ENCODE data around the gene CAPS. TPM values are rescaled to one million over a fixed set of nuclear protein-coding genes. Genes with fewer than 3 reads are reported as not detected.
"Not testable (repeated sequence)": the region's sequence is repeated elsewhere in the genome, so short reads cannot be mapped to it uniquely, and the experiment has no call there.

The CAPS gene
- total RNA-seq, 1 donor from 2014 or later, result 3.4 TPM

- H3K36me3 Mint-ChIP-seq (ENCODE audit: low read depth), result peaks cover 23% of the 10 kb centered on the region
- DNase-seq (ENCODE audit: low spot score), result no peak
- H3K27me3 Mint-ChIP-seq (ENCODE audit: insufficient read depth), result no peaks in the 10 kb centered on the region
- peaks cover 79% of the 10 kb centered on the region for H3K4me1 Mint-ChIP-seq (ENCODE audit: low read depth)
- H3K4me3 Mint-ChIP-seq, result peak overlapping the region; percentile 76
- H3K9me3 Mint-ChIP-seq, result no peaks in the 10 kb centered on the region
- H3K27ac Mint-ChIP-seq, result peak overlapping the region; percentile 98
- intact Hi-C loops (cut with micrococcal nuclease), result loop anchor here (1.0 to 2.0 kb wide), 3 partner anchors 9 to 49 kb away; partner anchors contain the start of genes RANBP3 and VMAC
Measured at GRCh38 chr19:5953030-5953589, 39.1 kb downstream of the CAPS start.

GRCh38 chr19:5953680-5954213, 39.7 kb downstream of the CAPS start:
- Mint-ChIP-seq H3K9me3 (no peaks in the 10 kb centered on the region), H3K4me1 (ENCODE audit: low read depth) (peaks cover 75% of the 10 kb centered on the region), H3K27me3 (ENCODE audit: insufficient read depth) (no peaks in the 10 kb centered on the region), H3K4me3 (peak overlapping the region; percentile 76), H3K27ac (peak overlapping the region; percentile 98), H3K36me3 (ENCODE audit: low read depth) (peaks cover 21% of the 10 kb centered on the region)
- intact Hi-C loops (cut with micrococcal nuclease), result loop anchor here (1.0 to 2.0 kb wide), 4 partner anchors 9 to 49 kb away; partner anchors contain the start of genes RANBP3 and VMAC
- DNase-seq (ENCODE audit: low spot score), result peak; percentile 24

GRCh38 chr19:5954293-5954692, 40.2 kb downstream of the CAPS start:
- intact Hi-C loops (cut with micrococcal nuclease), result loop anchor here (2.0 kb wide), 1 partner anchor 15 kb away; no protein-coding TSS in a partner anchor
- Mint-ChIP-seq H3K9me3 (no peaks in the 10 kb centered on the region), H3K36me3 (ENCODE audit: low read depth) (peaks cover 20% of the 10 kb centered on the region), H3K4me1 (ENCODE audit: low read depth) (peaks cover 69% of the 10 kb centered on the region), H3K27ac (peak overlapping the region; percentile 98), H3K4me3 (peak overlapping the region; percentile 76), H3K27me3 (ENCODE audit: insufficient read depth) (no peaks in the 10 kb centered on the region)
- DNase-seq (ENCODE audit: low spot score), result no peak

GRCh38 chr19:5955636-5955935, 41.5 kb downstream of the CAPS start:
- no peak for DNase-seq (ENCODE audit: low spot score)
- H3K4me1 Mint-ChIP-seq (ENCODE audit: low read depth), result peaks cover 62% of the 10 kb centered on the region
- no peak overlapping the region for H3K4me3 Mint-ChIP-seq
- peak overlapping the region; percentile 18 for H3K27ac Mint-ChIP-seq
- H3K9me3 Mint-ChIP-seq, result no peaks in the 10 kb centered on the region
- H3K27me3 Mint-ChIP-seq (ENCODE audit: insufficient read depth), result no peaks in the 10 kb centered on the region
- intact Hi-C loops (cut with micrococcal nuclease), result loop anchor here (2.0 kb wide), 1 partner anchor 13 kb away; no protein-coding TSS in a partner anchor
- H3K36me3 Mint-ChIP-seq (ENCODE audit: low read depth), result peaks cover 12% of the 10 kb centered on the region

GRCh38 chr19:5956323-5956722, 42.3 kb downstream of the CAPS start:
- no peak overlapping the region for H3K4me3 Mint-ChIP-seq
- no peak for DNase-seq (ENCODE audit: low spot score)
- no peaks in the 10 kb centered on the region for H3K9me3 Mint-ChIP-seq
- peaks cover 60% of the 10 kb centered on the region for H3K4me1 Mint-ChIP-seq (ENCODE audit: low read depth)
- peaks cover 12% of the 10 kb centered on the region for H3K36me3 Mint-ChIP-seq (ENCODE audit: low read depth)
- no peaks in the 10 kb centered on the region for H3K27me3 Mint-ChIP-seq (ENCODE audit: insufficient read depth)
- intact Hi-C loops (cut with micrococcal nuclease), result no loop called here
- peak overlapping the region; percentile 48 for H3K27ac Mint-ChIP-seq

- no peak overlapping the region for H3K4me3 Mint-ChIP-seq
- peaks cover 9% of the 10 kb centered on the region for H3K36me3 Mint-ChIP-seq (ENCODE audit: low read depth)
- H3K27ac Mint-ChIP-seq, result no peak overlapping the region
- peaks cover 58% of the 10 kb centered on the region for H3K4me1 Mint-ChIP-seq (ENCODE audit: low read depth)
- no peaks in the 10 kb centered on the region for H3K27me3 Mint-ChIP-seq (ENCODE audit: insufficient read depth)
- no peak for DNase-seq (ENCODE audit: low spot score)
- no peaks in the 10 kb centered on the region for H3K9me3 Mint-ChIP-seq
- intact Hi-C loops (cut with micrococcal nuclease), result no loop called here
Measured at GRCh38 chr19:5956728-5957127, 42.7 kb downstream of the CAPS start.

GRCh38 chr19:5957170-5957569, 43.1 kb downstream of the CAPS start:
- H3K4me1 Mint-ChIP-seq (ENCODE audit: low read depth), result peaks cover 60% of the 10 kb centered on the region

GRCh38 chr19:5958074-5958850, 44.2 kb downstream of the CAPS start:
- Mint-ChIP-seq H3K4me1 (ENCODE audit: low read depth) (peaks cover 61% of the 10 kb centered on the region), H3K4me3 (no peak overlapping the region)

More at GRCh38 chr19:5957170-5957569, 43.1 kb downstream of the CAPS start:
- H3K27me3 Mint-ChIP-seq (ENCODE audit: insufficient read depth), result no peaks in the 10 kb centered on the region
- peak overlapping the region; percentile 30 for H3K27ac Mint-ChIP-seq
- H3K4me3 Mint-ChIP-seq, result no peak overlapping the region
- intact Hi-C loops (cut with micrococcal nuclease), result no loop called here
- H3K36me3 Mint-ChIP-seq (ENCODE audit: low read depth), result peaks cover 8% of the 10 kb centered on the region
- H3K9me3 Mint-ChIP-seq, result no peaks in the 10 kb centered on the region
- no peak for DNase-seq (ENCODE audit: low spot score)

GRCh38 chr19:5958851-5959122, 44.7 kb downstream of the CAPS start:
- Mint-ChIP-seq H3K4me3 (no peak overlapping the region), H3K4me1 (ENCODE audit: low read depth) (peaks cover 59% of the 10 kb centered on the region), H3K27me3 (ENCODE audit: insufficient read depth) (no peaks in the 10 kb centered on the region), H3K36me3 (ENCODE audit: low read depth) (peaks cover 9% of the 10 kb centered on the region), H3K9me3 (no peaks in the 10 kb centered on the region), H3K27ac (peak overlapping the region; percentile 22)
- intact Hi-C loops (cut with micrococcal nuclease), result no loop called here
- DNase-seq (ENCODE audit: low spot score), result no peak

More at GRCh38 chr19:5958074-5958850, 44.2 kb downstream of the CAPS start:
- H3K9me3 Mint-ChIP-seq, result no peaks in the 10 kb centered on the region
- peaks cover 9% of the 10 kb centered on the region for H3K36me3 Mint-ChIP-seq (ENCODE audit: low read depth)
- no peaks in the 10 kb centered on the region for H3K27me3 Mint-ChIP-seq (ENCODE audit: insufficient read depth)
- peak overlapping the region; percentile 29 for H3K27ac Mint-ChIP-seq
- intact Hi-C loops (cut with micrococcal nuclease), result no loop called here
- DNase-seq (ENCODE audit: low spot score), result no peak

- peak overlapping the region; percentile 22 for H3K27ac Mint-ChIP-seq
- peaks cover 59% of the 10 kb centered on the region for H3K4me1 Mint-ChIP-seq (ENCODE audit: low read depth)
- intact Hi-C loops (cut with micrococcal nuclease), result loop anchor here (10.0 kb wide), 1 partner anchor 155 kb away; the partner anchor contains the start of gene NRTN
- no peaks in the 10 kb centered on the region for H3K9me3 Mint-ChIP-seq
- peaks cover 9% of the 10 kb centered on the region for H3K36me3 Mint-ChIP-seq (ENCODE audit: low read depth)
- no peak overlapping the region for H3K4me3 Mint-ChIP-seq
- no peak for DNase-seq (ENCODE audit: low spot score)
- H3K27me3 Mint-ChIP-seq (ENCODE audit: insufficient read depth), result no peaks in the 10 kb centered on the region
Measured at GRCh38 chr19:5959260-5960004, 45.4 kb downstream of the CAPS start.

GRCh38 chr19:5960005-5961001, 46.2 kb downstream of the CAPS start:
- intact Hi-C loops (cut with micrococcal nuclease), result loop anchor here (10.0 kb wide), 1 partner anchor 156 kb away; the partner anchor contains the start of gene NRTN
- Mint-ChIP-seq H3K36me3 (ENCODE audit: low read depth) (peaks cover 9% of the 10 kb centered on the region), H3K4me3 (peak overlapping the region; percentile 38), H3K27me3 (ENCODE audit: insufficient read depth) (no peaks in the 10 kb centered on the region), H3K27ac (peak overlapping the region; percentile 88), H3K9me3 (no peaks in the 10 kb centered on the region), H3K4me1 (ENCODE audit: low read depth) (peaks cover 64% of the 10 kb centered on the region)
- no peak for DNase-seq (ENCODE audit: low spot score)

- H3K9me3 Mint-ChIP-seq; H3K27me3 Mint-ChIP-seq (ENCODE audit: insufficient read depth); H3K36me3 Mint-ChIP-seq (ENCODE audit: low read depth): not testable (repeated sequence)
- peak; percentile 20 for DNase-seq (ENCODE audit: low spot score)
- Mint-ChIP-seq H3K4me1 (ENCODE audit: low read depth) (peaks cover 69% of the 10 kb centered on the region), H3K4me3 (peak overlapping the region; percentile 58), H3K27ac (peak overlapping the region; percentile 88)
- intact Hi-C loops (cut with micrococcal nuclease), result loop anchor here (10.0 kb wide), 1 partner anchor 157 kb away; the partner anchor contains the start of gene NRTN
Measured at GRCh38 chr19:5961641-5961968, 47.6 kb downstream of the CAPS start.

Data from activated T-helper 1 cell treated with anti-CD3 and anti-CD28 coated beads, Interleukin-12 subunit alpha, Interleukin-12 subunit beta, Interleukin-2, Interleukin-4 antibody, amounts not matched to agents 30 ng/mL and 10 ng/mL and 1 ng/mL, durations not matched to agents 14 hours and 24 hours and 36 hours (primary cell).